Measurements from ENCODE around the gene MRPS23.

MRPS23 gene

DNA sequence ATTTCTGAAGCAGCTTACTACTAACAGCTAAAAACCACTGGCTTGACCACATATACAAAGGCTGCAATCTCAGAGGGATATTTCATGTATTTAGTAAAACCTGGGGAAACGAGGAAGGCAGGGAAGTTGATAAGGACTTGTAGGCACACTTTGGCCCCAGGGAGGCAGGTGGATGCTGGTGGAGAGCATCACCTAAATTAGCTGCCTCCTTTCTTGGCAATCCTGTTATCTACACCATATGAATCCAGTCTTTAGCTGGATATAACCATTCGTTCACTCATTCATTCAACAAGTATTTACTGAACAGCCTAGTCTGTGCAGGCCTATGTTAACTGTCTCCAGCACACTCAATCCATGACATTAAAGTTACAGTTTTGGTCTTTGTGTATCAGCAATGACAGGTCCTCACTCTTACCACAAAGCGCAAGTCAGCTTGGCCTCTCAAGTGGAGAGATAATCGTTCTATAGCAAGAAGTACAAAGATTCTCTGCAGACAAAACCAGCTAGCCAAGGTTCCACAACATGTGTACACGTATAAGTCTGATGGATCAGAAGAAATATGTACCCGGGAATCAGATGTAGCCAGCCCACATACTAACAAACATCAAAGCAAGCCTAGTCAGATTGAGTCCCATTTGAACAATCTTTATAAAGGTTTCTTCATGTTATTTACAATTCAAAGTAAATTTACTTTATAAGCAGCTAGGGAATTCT is 10.8 kb downstream of the MRPS23 start:
- no peak for DNase-seq (ENCODE audit: low read depth)
- H3K4me3 ChIP-seq (ENCODE audit: low read depth, low read length), result no peak overlapping the region
- TF ChIP-seq, protein P1, sequence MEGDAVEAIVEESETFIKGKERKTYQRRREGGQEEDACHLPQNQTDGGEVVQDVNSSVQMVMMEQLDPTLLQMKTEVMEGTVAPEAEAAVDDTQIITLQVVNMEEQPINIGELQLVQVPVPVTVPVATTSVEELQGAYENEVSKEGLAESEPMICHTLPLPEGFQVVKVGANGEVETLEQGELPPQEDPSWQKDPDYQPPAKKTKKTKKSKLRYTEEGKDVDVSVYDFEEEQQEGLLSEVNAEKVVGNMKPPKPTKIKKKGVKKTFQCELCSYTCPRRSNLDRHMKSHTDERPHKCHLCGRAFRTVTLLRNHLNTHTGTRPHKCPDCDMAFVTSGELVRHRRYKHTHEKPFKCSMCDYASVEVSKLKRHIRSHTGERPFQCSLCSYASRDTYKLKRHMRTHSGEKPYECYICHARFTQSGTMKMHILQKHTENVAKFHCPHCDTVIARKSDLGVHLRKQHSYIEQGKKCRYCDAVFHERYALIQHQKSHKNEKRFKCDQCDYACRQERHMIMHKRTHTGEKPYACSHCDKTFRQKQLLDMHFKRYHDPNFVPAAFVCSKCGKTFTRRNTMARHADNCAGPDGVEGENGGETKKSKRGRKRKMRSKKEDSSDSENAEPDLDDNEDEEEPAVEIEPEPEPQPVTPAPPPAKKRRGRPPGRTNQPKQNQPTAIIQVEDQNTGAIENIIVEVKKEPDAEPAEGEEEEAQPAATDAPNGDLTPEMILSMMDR (IDR thresholded peaks at IDR 0.05; ENCODE audit: low read depth, low read length), result no peak
- no peak for TF ChIP-seq MYC (IDR thresholded peaks at IDR 0.05; ENCODE audit: low read depth, low read length)
- TF ChIP-seq, protein P2, sequence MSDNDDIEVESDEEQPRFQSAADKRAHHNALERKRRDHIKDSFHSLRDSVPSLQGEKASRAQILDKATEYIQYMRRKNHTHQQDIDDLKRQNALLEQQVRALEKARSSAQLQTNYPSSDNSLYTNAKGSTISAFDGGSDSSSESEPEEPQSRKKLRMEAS (IDR thresholded peaks at IDR 0.05; ENCODE audit: low read depth, low read length), result no peak
- no peak for TF ChIP-seq POLR2A (IDR thresholded peaks at IDR 0.05; ENCODE audit: extremely low read depth, insufficient read length)

DNA sequence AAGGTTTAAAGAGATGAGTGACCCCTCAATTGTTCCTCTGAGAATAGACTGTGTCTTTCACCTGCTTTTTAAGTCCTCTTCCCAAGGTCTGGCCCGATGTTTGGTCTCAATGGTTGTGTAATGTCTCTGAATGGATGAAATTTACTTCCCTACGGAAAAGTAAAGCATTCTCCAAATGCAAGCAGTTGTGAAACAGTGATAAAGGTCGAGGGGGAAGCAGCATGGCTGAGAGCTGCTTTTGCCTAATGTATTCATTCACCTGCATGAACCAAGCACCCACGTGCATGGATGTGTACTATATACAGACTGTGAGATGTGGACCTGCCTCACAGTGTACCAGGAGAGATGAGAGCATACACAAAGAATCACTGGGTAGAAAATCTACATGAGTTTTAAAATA is 11.4 kb downstream of the MRPS23 start:
- DNase-seq (ENCODE audit: low read depth), result no peak
- no peak overlapping the region for H3K4me3 ChIP-seq (ENCODE audit: low read depth, low read length)
- TF ChIP-seq, protein P2 (IDR thresholded peaks at IDR 0.05; ENCODE audit: low read depth, low read length), result no peak
- TF ChIP-seq, protein P1 (IDR thresholded peaks at IDR 0.05; ENCODE audit: low read depth, low read length), result no peak
- no peak for TF ChIP-seq MYC (IDR thresholded peaks at IDR 0.05; ENCODE audit: low read depth, low read length)

DNA sequence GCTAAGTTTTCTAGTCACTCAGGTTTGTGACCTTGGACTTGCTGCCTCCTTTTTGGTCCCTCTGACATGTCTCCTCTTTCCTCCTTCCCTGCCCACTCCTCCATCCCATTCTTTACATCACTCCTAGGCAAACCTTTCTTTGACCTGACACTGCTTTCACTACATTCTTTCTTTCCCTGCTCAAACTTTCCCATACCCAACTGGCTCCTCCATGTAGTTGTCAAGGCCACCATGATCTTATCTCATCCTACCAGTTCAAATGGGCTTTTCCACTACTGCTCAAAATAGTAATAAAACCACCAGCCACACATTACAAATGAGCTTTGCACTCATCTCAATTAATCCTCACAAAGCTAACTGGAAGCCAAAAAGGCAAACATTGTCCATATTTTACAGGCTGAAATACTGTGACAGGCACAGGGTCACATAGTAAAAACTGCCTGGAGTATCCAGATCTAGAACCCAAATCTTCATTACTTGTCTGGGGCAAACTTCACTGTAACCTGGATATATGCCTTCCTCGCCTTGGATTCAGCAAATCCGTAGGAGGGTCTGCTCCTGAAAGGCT is 14.4 kb downstream of the MRPS23 start:
- no peak overlapping the region for H3K4me3 ChIP-seq (ENCODE audit: low read depth, low read length)
- TF ChIP-seq MYC (IDR thresholded peaks at IDR 0.05; ENCODE audit: low read depth, low read length) (no peak), POLR2A (IDR thresholded peaks at IDR 0.05; ENCODE audit: extremely low read depth, insufficient read length) (no peak)
- TF ChIP-seq, protein P1 (IDR thresholded peaks at IDR 0.05; ENCODE audit: low read depth, low read length), result no peak
- TF ChIP-seq, protein P2 (IDR thresholded peaks at IDR 0.05; ENCODE audit: low read depth, low read length), result no peak
- DNase-seq (ENCODE audit: low read depth), result no peak

DNA sequence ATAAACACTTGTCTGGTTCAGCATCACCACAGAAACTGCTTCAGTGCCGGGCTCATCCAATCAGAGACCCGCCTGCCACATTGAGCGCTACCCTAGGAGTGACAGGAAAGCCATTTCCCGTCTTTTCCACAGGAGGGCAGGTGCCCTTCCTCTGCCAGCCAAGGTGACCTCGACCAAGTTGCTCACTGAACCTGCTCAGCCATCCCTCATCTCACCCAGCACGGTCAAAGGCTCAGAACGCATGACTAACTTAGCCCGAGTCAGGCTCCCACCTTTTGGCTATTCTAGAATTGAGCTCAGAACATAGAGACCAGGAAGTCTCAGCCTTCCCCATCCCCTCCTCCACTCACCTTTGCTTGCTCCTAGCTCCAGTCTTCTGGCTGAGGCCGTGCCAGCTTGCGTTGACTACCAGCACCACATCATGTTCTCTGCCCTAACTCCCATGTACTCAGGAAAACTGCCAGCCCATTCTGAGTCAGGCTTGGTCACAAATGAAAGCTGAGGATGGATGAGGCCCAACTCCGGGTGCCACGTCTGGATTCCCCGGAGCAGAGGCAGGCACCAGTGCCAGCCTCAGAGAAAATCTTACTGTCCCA is 15.6 kb downstream of the MRPS23 start:
- TF ChIP-seq POLR2A (IDR thresholded peaks at IDR 0.05; ENCODE audit: extremely low read depth, insufficient read length), result no peak
- TF ChIP-seq MYC (IDR thresholded peaks at IDR 0.05; ENCODE audit: low read depth, low read length), result no peak
- TF ChIP-seq, protein P2 (IDR thresholded peaks at IDR 0.05; ENCODE audit: low read depth, low read length), result no peak
- TF ChIP-seq, protein P1 (IDR thresholded peaks at IDR 0.05; ENCODE audit: low read depth, low read length), result no peak
- no peak for DNase-seq (ENCODE audit: low read depth)
- H3K4me3 ChIP-seq (ENCODE audit: low read depth, low read length), result no peak overlapping the region

DNA sequence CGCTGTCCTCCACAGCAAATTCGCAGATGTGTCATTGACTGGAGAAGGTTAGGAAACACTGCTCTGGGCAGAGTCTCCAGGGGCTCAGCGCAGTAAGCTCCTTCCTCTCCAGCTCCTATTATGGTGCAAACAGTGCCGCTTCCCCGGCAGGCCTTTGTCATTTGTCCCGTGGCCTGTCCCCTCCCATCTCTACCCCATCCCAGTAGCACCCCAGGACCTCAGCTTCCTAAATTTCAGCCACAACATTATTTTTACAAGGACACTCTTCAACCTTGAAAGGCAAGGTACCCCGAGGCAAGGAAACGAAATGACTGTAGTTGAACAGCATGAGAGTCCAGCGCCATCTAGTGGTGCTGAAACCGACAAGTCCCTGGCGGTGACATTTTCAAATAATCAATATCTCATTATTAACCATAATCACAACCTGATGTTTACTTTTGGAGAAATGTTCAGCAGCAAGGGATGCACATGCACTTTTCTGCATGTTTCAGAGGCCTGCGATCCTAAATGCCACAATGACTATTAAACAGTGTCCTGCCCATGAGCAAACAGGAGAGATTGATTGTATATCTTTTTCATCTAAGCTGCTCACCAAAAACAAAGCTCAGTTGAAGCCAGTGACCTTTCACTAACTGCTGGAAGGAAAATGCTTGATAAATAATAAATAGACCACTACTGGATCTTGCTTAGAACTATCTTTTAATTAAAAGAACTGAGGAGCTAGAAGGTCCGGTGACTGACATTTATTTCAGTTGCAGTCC is 16.5 kb downstream of the MRPS23 start:
- peak overlapping the region; percentile 46 for H3K4me3 ChIP-seq (ENCODE audit: low read depth, low read length)
- DNase-seq (ENCODE audit: low read depth), result peak; percentile 90
- TF ChIP-seq, protein P2 (IDR thresholded peaks at IDR 0.05; ENCODE audit: low read depth, low read length), result peak; percentile 33; the same call in 1 of the 2 replicates
- TF ChIP-seq, protein P1 (IDR thresholded peaks at IDR 0.05; ENCODE audit: low read depth, low read length), result peak; percentile 86
- TF ChIP-seq POLR2A (IDR thresholded peaks at IDR 0.05; ENCODE audit: extremely low read depth, insufficient read length) (no peak), MYC (IDR thresholded peaks at IDR 0.05; ENCODE audit: low read depth, low read length) (no peak; the same call in 1 of the 2 replicates)

Measured in NB4 (cell line).